Activated T-cell treated with anti-CD3 and anti-CD28 coated beads, Interleukin-2, amount 50 U/mL, for 4 hours (primary cell): ENCODE results near the gene PYM1. TPM values are rescaled to one million over a fixed set of nuclear protein-coding genes. Genes with fewer than 3 reads are reported as not detected.

ENCODE experiments used
- ATAC-seq, 2 donors: fragments of 200-7000 bp; cut with Tn5 transposase; one replicate each; pipeline ENCODE4 v1.10.0; 2021
- DNase-seq: peaks from one replicate; pipeline ENCODE4 v3.0.0-alpha.2; 2020
- H3K27me3 Mint-ChIP-seq: one replicate; pipeline ENCODE4 v1.8.0; 2021; ENCODE audit warnings: low read depth, mixed read lengths
- H3K36me3 Mint-ChIP-seq: one replicate; pipeline ENCODE4 v1.8.0; 2022; ENCODE audit warnings: mixed read lengths; ENCODE audit not compliant: insufficient read depth
- H3K4me1 Mint-ChIP-seq: one replicate; pipeline ENCODE4 v1.8.0; 2021; ENCODE audit warnings: low read depth, mixed read lengths
- H3K4me3 Mint-ChIP-seq: one replicate; pipeline ENCODE4 v1.8.0; 2021; ENCODE audit warnings: mild to moderate bottlenecking, moderate library complexity, mixed read lengths
- H3K9me3 Mint-ChIP-seq: one replicate; pipeline ENCODE4 v1.8.0; 2021; ENCODE audit warnings: mixed read lengths
- total RNA-seq, 3 donors: library from RNA; stranded (reverse); gene quantifications; one replicate each; pipeline ENCODE4 v1.2.1, GENCODE V29; 2021

PYM1 gene
- total RNA-seq, 3 donors from 2014 or later, result 24.9 to 30.0 (median 28.4) TPM

- Mint-ChIP-seq H3K36me3 (no peaks in the 10 kb centered on the region), H3K4me1 (no peaks in the 10 kb centered on the region), H3K4me3 (no peak overlapping the region), H3K9me3 (peaks cover 5% of the 10 kb centered on the region), H3K27me3 (no peaks in the 10 kb centered on the region)
- no peak for ATAC-seq
- no peak for DNase-seq
Measured at GRCh38 chr12:55862286-55862685, 65.4 kb downstream of the PYM1 start.

- H3K4me1 Mint-ChIP-seq, result no peaks in the 10 kb centered on the region
- no peaks in the 10 kb centered on the region for H3K27me3 Mint-ChIP-seq
- no peaks in the 10 kb centered on the region for H3K36me3 Mint-ChIP-seq
- peaks cover 5% of the 10 kb centered on the region for H3K9me3 Mint-ChIP-seq
- H3K4me3 Mint-ChIP-seq, result no peak overlapping the region
- ATAC-seq (no peak), DNase-seq (no peak)
Measured at GRCh38 chr12:55861871-55862270, 65.8 kb downstream of the PYM1 start.

- Mint-ChIP-seq H3K27me3 (no peaks in the 10 kb centered on the region), H3K4me3 (no peak overlapping the region), H3K9me3 (peaks cover 5% of the 10 kb centered on the region), H3K36me3 (no peaks in the 10 kb centered on the region), H3K4me1 (no peaks in the 10 kb centered on the region)
- DNase-seq, result no peak
- no peak for ATAC-seq
Measured at GRCh38 chr12:55861396-55861795, 66.3 kb downstream of the PYM1 start.

GRCh38 chr12:55852740-55853139 lies 75.0 kb downstream of the PYM1 start:
- Mint-ChIP-seq H3K4me3 (no peak overlapping the region), H3K4me1 (no peaks in the 10 kb centered on the region), H3K27me3 (peaks cover 15% of the 10 kb centered on the region)

More at GRCh38 chr12:55852740-55853139, 75.0 kb downstream of the PYM1 start:
- no peak for DNase-seq
- ATAC-seq, result no peak
- no peaks in the 10 kb centered on the region for H3K36me3 Mint-ChIP-seq
- no peaks in the 10 kb centered on the region for H3K9me3 Mint-ChIP-seq

Other genes starting within 250 kb of the PYM1 start
- gene ITGA7, start 220.0 kb downstream of the PYM1 start, total RNA-seq, result 1 to 10 TPM in 2 of 3 donors, under 1 TPM in 1; 0.91 to 1.4 (median 1.3) TPM
- gene BLOC1S1, start 211.8 kb downstream of the PYM1 start, total RNA-seq, result 10 to 100 TPM; 60.7 to 65.7 (median 61.7) TPM
- 1 to 10 TPM; 3.9 to 7.4 (median 5.1) TPM for gene RDH5, start 207.5 kb downstream of the PYM1 start, total RNA-seq
- 100 to 1,000 TPM; 158 to 177 (median 177) TPM for gene CD63, start 198.9 kb downstream of the PYM1 start, total RNA-seq
- gene GDF11, start 184.8 kb downstream of the PYM1 start, total RNA-seq, result 10 to 100 TPM; 12.3 to 15.5 (median 14.5) TPM
- gene SARNP, start 110.2 kb downstream of the PYM1 start, total RNA-seq, result 10 to 100 TPM; 65.8 to 78.5 (median 69.6) TPM
- gene ORMDL2, start 109.9 kb downstream of the PYM1 start, total RNA-seq, result 10 to 100 TPM; 45.9 to 57.0 (median 49.9) TPM
- gene DNAJC14, start 98.3 kb downstream of the PYM1 start, total RNA-seq, result 10 to 100 TPM; 32.4 to 38.2 (median 33.5) TPM
- not detected for gene MMP19, start 85.0 kb downstream of the PYM1 start, total RNA-seq
- gene DGKA, start 3.3 kb upstream of the PYM1 start, total RNA-seq, result 100 to 1,000 TPM; 132 to 164 (median 153) TPM
- under 1 TPM in 2 of 3 donors, not detected in 1; 0.13 to 0.41 TPM for gene PMEL, start 38.1 kb upstream of the PYM1 start, total RNA-seq
- gene CDK2, start 38.9 kb upstream of the PYM1 start, total RNA-seq, result 10 to 100 TPM; 65.4 to 80.1 (median 74.1) TPM
- gene RAB5B, start 46.2 kb upstream of the PYM1 start, total RNA-seq, result 10 to 100 TPM; 18.5 to 27.5 (median 22.6) TPM
- gene SUOX, start 69.4 kb upstream of the PYM1 start, total RNA-seq, result 1 to 10 TPM in 2 of 3 donors, under 1 TPM in 1; 0.68 to 1.3 (median 1.2) TPM
- gene IKZF4, start 93.1 kb upstream of the PYM1 start, total RNA-seq, result 10 to 100 TPM in 2 of 3 donors, 1 to 10 TPM in 1; 9.4 to 14.6 (median 10.5) TPM
- gene RPS26, start 114.0 kb upstream of the PYM1 start, total RNA-seq, result 100 to 1,000 TPM in 2 of 3 donors, 10 to 100 TPM in 1; 73.1 to 118 (median 110) TPM
- gene ERBB3, start 152.3 kb upstream of the PYM1 start, total RNA-seq, result 1 to 10 TPM in 1 of 3 donors, under 1 TPM in 2; 0.48 to 1.6 (median 0.63) TPM
- 100 to 1,000 TPM; 538 to 590 (median 573) TPM for gene PA2G4, start 176.7 kb upstream of the PYM1 start, total RNA-seq
- gene RPL41, start 188.7 kb upstream of the PYM1 start, total RNA-seq, result 1,000 to 10,000 TPM; 3,827 to 4,080 (median 3,837) TPM
- 1 to 10 TPM; 7.4 to 8.3 (median 8.2) TPM for gene ZC3H10, start 190.4 kb upstream of the PYM1 start, total RNA-seq
- 100 to 1,000 TPM in 2 of 3 donors, 10 to 100 TPM in 1; 95.9 to 113 (median 106) TPM for gene ESYT1, start 200.4 kb upstream of the PYM1 start, total RNA-seq
- gene MYL6B, start 224.7 kb upstream of the PYM1 start, total RNA-seq, result 10 to 100 TPM; 30.3 to 34.5 (median 30.8) TPM
- 100 to 1,000 TPM; 684 to 725 (median 686) TPM for gene MYL6, start 230.5 kb upstream of the PYM1 start, total RNA-seq